Calu3 (cell line): ENCODE measurements around the gene MRPS26. TPM values are rescaled to one million over a fixed set of nuclear protein-coding genes. Genes with fewer than 3 reads are reported as not detected.
A peak's percentile ranks its signal among the peaks of the same experiment; 100 is the strongest.

Experiments
- BruUV-seq: library from RNA; stranded (reverse); fragments of 400-500 nt; replicated peaks from 2 replicates; lab custom pipeline; 2021; lab: Mats Ljungman, UMichigan
- CTCF ChIA-PET: fragments of 300-600 bp; sonication (Branson Sonifier 250); formaldehyde crosslinking; loops from one replicate; lab custom pipeline; 2022; ENCODE audit warnings: antibody characterized with exemption; lab: Charles Lee
- DNase-seq: peaks from one replicate; pipeline ENCODE4 v3.0.0; 2022
- H3K27ac Mint-ChIP-seq: one replicate; pipeline ENCODE4 v1.8.0; 2022; ENCODE audit warnings: mixed read lengths; ENCODE audit not compliant: unreplicated experiment
- H3K27me3 Mint-ChIP-seq: one replicate; pipeline ENCODE4 v1.8.0; 2022; ENCODE audit warnings: mixed read lengths; ENCODE audit not compliant: unreplicated experiment
- H3K36me3 Mint-ChIP-seq: one replicate; pipeline ENCODE4 v1.8.0; 2022; ENCODE audit warnings: mild to moderate bottlenecking, moderate library complexity, mixed read lengths; ENCODE audit not compliant: insufficient read depth, unreplicated experiment
- H3K4me1 Mint-ChIP-seq: one replicate; pipeline ENCODE4 v1.8.0; 2022; ENCODE audit warnings: mild to moderate bottlenecking, low read depth, mixed read lengths; ENCODE audit not compliant: unreplicated experiment
- H3K4me3 Mint-ChIP-seq: one replicate; pipeline ENCODE4 v1.8.0; 2022; ENCODE audit warnings: mild to moderate bottlenecking, low read depth, moderate library complexity, mixed read lengths; ENCODE audit not compliant: unreplicated experiment
- H3K9me3 Mint-ChIP-seq: one replicate; pipeline ENCODE4 v1.8.0; 2022; ENCODE audit warnings: low read depth, mixed read lengths; ENCODE audit not compliant: unreplicated experiment
- intact Hi-C: fragments of 100-400 bp; cut with micrococcal nuclease; formaldehyde crosslinking; loops from one replicate; pipeline ENCODE4 v1.10.0; 2022; ENCODE audit not compliant: unreplicated experiment
- total RNA-seq: library from RNA; stranded (reverse); gene quantifications from 2 replicates; pipeline ENCODE4 v1.2.3, GENCODE V29; 2022
- TF ChIP-seq, protein P1 (sequence below): fragments of 200-600 bp; IDR thresholded peaks from one replicate; pipeline ENCODE4 v1.8.0; 2022; ENCODE audit warnings: antibody characterized with exemption; ENCODE audit not compliant: unreplicated experiment

MRPS26 gene
- total RNA-seq, 1 experiment from 2014 or later = 30.7 TPM

DNA sequence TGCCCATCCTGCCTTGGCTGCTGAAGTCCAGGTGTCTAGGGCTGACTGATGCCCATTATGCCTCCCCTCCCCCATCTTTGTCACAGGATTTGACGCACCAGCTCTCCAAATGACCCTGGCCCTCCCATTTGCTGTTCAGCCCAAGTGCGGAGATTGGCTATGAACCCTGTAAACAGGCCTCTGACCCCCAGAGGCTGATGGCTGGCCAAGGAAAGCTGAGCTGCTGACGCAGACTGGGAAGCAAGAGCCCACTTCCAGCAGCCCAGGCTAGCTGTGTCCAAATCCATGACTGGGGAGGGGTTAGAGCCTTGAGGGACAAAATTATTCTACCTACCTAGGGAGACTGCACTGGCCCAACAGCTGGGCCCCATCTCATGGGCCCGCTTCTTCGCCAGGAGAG, 3.2 kb upstream of the MRPS26 start:
- intact Hi-C loops = no loop called here
- peaks cover 14% of the 10 kb centered on the region for H3K4me1 Mint-ChIP-seq
- BruUV-seq = no TSS peak
- H3K9me3 Mint-ChIP-seq = no peaks in the 10 kb centered on the region
- H3K27ac Mint-ChIP-seq = no peak overlapping the region
- CTCF ChIA-PET = no interaction called here
- peaks cover 27% of the 10 kb centered on the region for H3K36me3 Mint-ChIP-seq
- H3K4me3 Mint-ChIP-seq = no peak overlapping the region
- TF ChIP-seq, protein P1, sequence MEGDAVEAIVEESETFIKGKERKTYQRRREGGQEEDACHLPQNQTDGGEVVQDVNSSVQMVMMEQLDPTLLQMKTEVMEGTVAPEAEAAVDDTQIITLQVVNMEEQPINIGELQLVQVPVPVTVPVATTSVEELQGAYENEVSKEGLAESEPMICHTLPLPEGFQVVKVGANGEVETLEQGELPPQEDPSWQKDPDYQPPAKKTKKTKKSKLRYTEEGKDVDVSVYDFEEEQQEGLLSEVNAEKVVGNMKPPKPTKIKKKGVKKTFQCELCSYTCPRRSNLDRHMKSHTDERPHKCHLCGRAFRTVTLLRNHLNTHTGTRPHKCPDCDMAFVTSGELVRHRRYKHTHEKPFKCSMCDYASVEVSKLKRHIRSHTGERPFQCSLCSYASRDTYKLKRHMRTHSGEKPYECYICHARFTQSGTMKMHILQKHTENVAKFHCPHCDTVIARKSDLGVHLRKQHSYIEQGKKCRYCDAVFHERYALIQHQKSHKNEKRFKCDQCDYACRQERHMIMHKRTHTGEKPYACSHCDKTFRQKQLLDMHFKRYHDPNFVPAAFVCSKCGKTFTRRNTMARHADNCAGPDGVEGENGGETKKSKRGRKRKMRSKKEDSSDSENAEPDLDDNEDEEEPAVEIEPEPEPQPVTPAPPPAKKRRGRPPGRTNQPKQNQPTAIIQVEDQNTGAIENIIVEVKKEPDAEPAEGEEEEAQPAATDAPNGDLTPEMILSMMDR = no peak
- DNase-seq = no peak
- H3K27me3 Mint-ChIP-seq = no peaks in the 10 kb centered on the region

GRCh38 chr20:3043322-3043721, 2.5 kb upstream of the MRPS26 start, which contains the start of gene GNRH2:
GNRH2 (plus strand) TSS chr20:3043622; CDS start chr20:3044415, 793 bp downstream.
- no peak within 1 kb of the TSS for H3K27ac Mint-ChIP-seq
- H3K9me3 Mint-ChIP-seq = no peaks in the 10 kb centered on the region
- peaks cover 27% of the 10 kb centered on the region for H3K36me3 Mint-ChIP-seq
- H3K27me3 Mint-ChIP-seq = no peaks in the 10 kb centered on the region
- TF ChIP-seq, protein P1 = no peak
- no TSS peak for BruUV-seq
- intact Hi-C loops = no loop called here
- no peak for DNase-seq
- H3K4me3 Mint-ChIP-seq = no peak within 1 kb of the TSS
- H3K4me1 Mint-ChIP-seq = peaks cover 14% of the 10 kb centered on the region
- CTCF ChIA-PET = no interaction called here

DNA sequence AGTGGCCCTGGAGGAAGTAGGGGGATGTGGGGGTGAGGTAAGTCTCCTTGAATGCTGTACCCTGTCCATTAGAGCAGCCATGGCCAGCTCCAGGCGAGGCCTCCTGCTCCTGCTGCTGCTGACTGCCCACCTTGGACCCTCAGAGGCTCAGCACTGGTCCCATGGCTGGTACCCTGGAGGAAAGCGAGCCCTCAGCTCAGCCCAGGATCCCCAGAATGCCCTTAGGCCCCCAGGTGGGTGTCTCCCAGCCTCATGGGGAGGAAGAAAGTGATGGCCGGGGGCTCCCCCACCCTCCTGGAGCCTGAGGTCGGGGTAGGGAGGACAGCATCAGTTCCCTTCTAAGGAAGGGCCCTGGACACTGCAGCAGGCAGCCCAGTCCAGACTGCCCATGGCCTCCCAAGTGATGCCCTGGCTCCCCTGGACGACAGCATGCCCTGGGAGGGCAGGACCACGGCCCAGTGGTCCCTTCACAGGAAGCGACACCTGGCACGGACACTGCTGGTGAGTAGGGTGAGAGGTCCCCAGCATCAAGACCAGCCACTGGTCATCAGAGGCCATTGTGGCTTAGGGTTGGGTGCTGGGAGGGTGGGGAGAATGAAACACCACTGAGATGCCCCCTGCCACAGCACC, 1.4 kb upstream of the MRPS26 start:
- CTCF ChIA-PET = interaction anchor here (0.6 kb wide), 1 partner anchor 280 kb away, joined by 4 read pairs; no protein-coding TSS in a partner anchor
- H3K4me1 Mint-ChIP-seq = peaks cover 14% of the 10 kb centered on the region
- DNase-seq = no peak
- no peak overlapping the region for H3K27ac Mint-ChIP-seq
- TF ChIP-seq, protein P1 = no peak
- intact Hi-C loops = no loop called here
- peak overlapping the region; percentile 97 for H3K4me3 Mint-ChIP-seq
- H3K27me3 Mint-ChIP-seq = no peaks in the 10 kb centered on the region
- H3K9me3 Mint-ChIP-seq = no peaks in the 10 kb centered on the region
- no TSS peak for BruUV-seq
- peaks cover 30% of the 10 kb centered on the region for H3K36me3 Mint-ChIP-seq

DNA sequence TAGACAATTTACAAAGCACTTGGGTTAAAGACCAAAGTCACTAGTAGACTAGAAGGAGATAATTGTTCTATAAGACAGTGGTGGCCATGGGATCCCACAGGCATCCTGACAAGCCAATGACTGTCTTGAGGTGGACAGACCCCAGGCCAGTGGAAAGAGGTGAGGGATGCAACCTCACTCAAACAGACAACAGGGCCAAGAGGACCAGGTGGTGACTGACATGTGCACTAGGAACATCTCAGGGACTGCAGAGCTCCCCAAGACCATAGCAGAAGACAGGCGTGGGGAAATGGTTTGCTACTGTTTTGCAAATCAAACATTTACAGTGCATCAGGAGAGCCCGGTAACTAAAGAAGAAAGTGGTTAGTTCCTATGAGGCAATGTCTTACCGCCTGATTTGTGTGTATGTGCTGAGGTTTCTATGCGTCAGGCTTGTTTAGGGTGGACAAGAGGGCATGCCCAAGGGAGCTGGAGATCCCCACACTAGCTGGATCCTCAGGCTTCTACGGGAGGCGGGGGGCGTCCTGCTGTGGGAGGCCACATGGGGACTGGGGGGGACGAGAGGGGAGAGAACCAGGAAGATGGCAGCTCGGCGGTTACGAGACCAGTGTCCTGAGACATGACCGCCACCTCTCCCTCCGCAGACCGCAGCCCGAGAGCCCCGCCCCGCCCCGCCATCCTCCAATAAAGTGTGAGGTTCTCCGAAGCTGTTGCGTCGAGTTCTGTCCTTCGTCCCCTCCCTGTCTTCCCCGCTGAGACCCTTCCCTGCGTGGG, 623 bp upstream of the MRPS26 start:
- Mint-ChIP-seq H3K9me3 (no peaks in the 10 kb centered on the region), H3K36me3 (peaks cover 29% of the 10 kb centered on the region), H3K4me3 (peak overlapping the region; percentile 97), H3K4me1 (peaks cover 14% of the 10 kb centered on the region), H3K27ac (peak overlapping the region; percentile 39), H3K27me3 (no peaks in the 10 kb centered on the region)
- CTCF ChIA-PET = interaction anchor here (0.7 kb wide), 1 partner anchor 25 kb away, joined by 3 read pairs; no protein-coding TSS in a partner anchor
- TF ChIP-seq, protein P1 = no peak
- intact Hi-C loops = no loop called here
- peak; percentile 64 for DNase-seq
- BruUV-seq = no TSS peak
